HL-60 (cell line): Measurements from ENCODE around the gene USP5.
"Not testable (repeated sequence)": the region's sequence is repeated elsewhere in the genome, so short reads cannot be mapped to it uniquely, and the experiment has no call there.

ENCODE experiments used
- DNase-seq, 2 experiments: peaks; one replicate each; pipeline ENCODE4 v3.0.0-alpha.2; 2010 to 2020; ENCODE audit warnings: low read depth in 1 of 2, low spot score in 1 of 2
- H3K27ac ChIP-seq: fragments of 250-450 bp; sonication (Bioruptor Pico); replicated peaks from 2 replicates; pipeline ENCODE4 v1.5.1; 2020; ENCODE audit warnings: mild to moderate bottlenecking, moderate library complexity
- H3K27me3 ChIP-seq: fragments of 250-450 bp; sonication (Bioruptor Pico); 2 replicates; pipeline ENCODE4 v1.5.1; 2021; ENCODE audit warnings: mild to moderate bottlenecking, moderate library complexity; ENCODE audit not compliant: insufficient read depth, poor library complexity, severe bottlenecking
- H3K4me3 ChIP-seq: replicated peaks from 2 replicates; pipeline ENCODE4 v1.5.1; 2011; ENCODE audit warnings: mild to moderate bottlenecking, control low read depth, low read length; ENCODE audit not compliant: insufficient read depth
- GABPA ChIP-seq: IDR thresholded peaks from 2 replicates; pipeline ENCODE4 v1.6.1; 2012; ENCODE audit warnings: low read depth
- POLR2AphosphoS5 ChIP-seq: IDR thresholded peaks from 2 replicates; pipeline ENCODE4 v1.6.1; 2012; ENCODE audit warnings: low read depth
- SPI1 ChIP-seq: IDR thresholded peaks from 2 replicates; pipeline ENCODE4 v1.6.1; 2012; ENCODE audit warnings: low read depth, mild to moderate bottlenecking, borderline replicate concordance
- TF ChIP-seq, protein P1 (sequence below): IDR thresholded peaks from 2 replicates; pipeline ENCODE4 v1.6.1; 2012; ENCODE audit warnings: low read depth; ENCODE audit not compliant: insufficient replicate concordance
- TF ChIP-seq, protein P2 (sequence below): IDR thresholded peaks from one replicate; pipeline ENCODE4 v1.5.1; 2011; ENCODE audit warnings: low read length, control low read depth, inconsistent platforms; ENCODE audit not compliant: insufficient read depth

The USP5 gene

DNA sequence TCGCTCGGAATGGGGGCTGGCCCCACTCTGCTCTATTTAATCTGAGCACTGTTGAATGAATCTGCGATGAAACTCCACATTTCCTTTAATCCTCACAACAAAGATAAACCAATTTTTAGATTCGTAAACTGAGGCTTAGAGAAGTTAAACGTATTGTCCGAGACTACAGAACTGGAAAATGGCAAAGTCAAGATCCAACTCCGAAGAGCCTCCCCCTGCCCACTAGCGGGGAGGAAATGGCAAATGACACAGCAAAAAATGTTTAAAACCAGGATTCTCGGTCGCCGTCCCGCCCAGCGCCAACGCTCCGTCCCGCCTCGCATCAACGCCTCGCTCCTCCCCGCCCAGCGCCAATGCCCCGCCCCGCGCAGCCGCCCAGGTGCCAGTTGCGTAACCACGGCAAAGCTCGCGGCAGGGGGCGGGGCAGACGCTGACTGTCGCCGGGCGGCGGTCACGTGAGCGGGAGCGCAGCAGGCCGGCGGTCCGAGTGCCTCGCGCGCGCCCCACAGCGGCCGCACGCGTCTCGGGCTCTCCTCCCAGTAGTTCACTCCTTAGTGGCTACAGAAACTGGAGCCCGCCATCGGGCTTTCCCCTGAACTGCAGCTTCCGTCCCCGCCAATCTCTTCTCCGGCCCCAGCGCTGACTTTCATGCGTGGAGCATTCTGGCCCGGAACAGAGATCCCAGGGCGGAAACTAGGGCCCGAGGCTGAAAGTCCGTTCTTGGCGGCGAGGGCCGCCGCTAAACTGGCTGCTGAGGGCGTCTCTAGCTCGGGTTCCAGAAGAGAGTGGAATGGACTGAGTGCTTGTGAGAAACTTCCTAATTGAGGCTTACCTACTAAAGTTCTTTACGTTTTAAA lies 39.1 kb downstream of the USP5 start:
- peak overlapping the region; percentile 30 for H3K4me3 ChIP-seq
- peak overlapping the region; percentile 88 for H3K27ac ChIP-seq
- peak; percentile 93 to 98 for DNase-seq
- H3K27me3 ChIP-seq, result no peaks in the 10 kb centered on the region
- TF ChIP-seq GABPA (0 out of 2 replicates have a peak, but pooled peaks have one; percentile 6), POLR2AphosphoS5 (peak; percentile 49; the same call in 1 of the 2 replicates), SPI1 (peak; percentile 37; the same call in 1 of the 2 replicates)
- TF ChIP-seq, protein P1, sequence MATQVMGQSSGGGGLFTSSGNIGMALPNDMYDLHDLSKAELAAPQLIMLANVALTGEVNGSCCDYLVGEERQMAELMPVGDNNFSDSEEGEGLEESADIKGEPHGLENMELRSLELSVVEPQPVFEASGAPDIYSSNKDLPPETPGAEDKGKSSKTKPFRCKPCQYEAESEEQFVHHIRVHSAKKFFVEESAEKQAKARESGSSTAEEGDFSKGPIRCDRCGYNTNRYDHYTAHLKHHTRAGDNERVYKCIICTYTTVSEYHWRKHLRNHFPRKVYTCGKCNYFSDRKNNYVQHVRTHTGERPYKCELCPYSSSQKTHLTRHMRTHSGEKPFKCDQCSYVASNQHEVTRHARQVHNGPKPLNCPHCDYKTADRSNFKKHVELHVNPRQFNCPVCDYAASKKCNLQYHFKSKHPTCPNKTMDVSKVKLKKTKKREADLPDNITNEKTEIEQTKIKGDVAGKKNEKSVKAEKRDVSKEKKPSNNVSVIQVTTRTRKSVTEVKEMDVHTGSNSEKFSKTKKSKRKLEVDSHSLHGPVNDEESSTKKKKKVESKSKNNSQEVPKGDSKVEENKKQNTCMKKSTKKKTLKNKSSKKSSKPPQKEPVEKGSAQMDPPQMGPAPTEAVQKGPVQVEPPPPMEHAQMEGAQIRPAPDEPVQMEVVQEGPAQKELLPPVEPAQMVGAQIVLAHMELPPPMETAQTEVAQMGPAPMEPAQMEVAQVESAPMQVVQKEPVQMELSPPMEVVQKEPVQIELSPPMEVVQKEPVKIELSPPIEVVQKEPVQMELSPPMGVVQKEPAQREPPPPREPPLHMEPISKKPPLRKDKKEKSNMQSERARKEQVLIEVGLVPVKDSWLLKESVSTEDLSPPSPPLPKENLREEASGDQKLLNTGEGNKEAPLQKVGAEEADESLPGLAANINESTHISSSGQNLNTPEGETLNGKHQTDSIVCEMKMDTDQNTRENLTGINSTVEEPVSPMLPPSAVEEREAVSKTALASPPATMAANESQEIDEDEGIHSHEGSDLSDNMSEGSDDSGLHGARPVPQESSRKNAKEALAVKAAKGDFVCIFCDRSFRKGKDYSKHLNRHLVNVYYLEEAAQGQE, result peak; percentile 48
- TF ChIP-seq, protein P2, sequence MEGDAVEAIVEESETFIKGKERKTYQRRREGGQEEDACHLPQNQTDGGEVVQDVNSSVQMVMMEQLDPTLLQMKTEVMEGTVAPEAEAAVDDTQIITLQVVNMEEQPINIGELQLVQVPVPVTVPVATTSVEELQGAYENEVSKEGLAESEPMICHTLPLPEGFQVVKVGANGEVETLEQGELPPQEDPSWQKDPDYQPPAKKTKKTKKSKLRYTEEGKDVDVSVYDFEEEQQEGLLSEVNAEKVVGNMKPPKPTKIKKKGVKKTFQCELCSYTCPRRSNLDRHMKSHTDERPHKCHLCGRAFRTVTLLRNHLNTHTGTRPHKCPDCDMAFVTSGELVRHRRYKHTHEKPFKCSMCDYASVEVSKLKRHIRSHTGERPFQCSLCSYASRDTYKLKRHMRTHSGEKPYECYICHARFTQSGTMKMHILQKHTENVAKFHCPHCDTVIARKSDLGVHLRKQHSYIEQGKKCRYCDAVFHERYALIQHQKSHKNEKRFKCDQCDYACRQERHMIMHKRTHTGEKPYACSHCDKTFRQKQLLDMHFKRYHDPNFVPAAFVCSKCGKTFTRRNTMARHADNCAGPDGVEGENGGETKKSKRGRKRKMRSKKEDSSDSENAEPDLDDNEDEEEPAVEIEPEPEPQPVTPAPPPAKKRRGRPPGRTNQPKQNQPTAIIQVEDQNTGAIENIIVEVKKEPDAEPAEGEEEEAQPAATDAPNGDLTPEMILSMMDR, result peak; percentile 36

DNA sequence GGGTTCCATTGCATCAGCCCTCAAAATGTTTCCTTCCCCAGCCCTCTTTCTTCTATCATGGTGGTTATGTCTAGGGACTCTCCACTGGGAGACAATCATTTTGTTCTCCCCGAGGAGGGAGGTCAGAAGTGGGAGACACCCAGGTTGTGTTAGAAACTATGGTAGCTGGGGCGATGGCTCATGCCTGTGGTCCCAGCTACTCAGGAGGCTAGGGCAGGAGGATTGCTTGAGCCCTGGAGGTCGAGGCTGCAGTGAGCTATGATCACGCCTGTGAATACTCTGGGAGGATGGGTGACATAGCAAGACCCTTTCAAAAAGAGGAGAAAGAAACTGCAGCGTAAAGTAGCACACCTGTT lies 39.7 kb downstream of the USP5 start:
- no peaks in the 10 kb centered on the region for H3K27me3 ChIP-seq
- TF ChIP-seq SPI1, result no peak
- TF ChIP-seq, protein P2, result no peak
- TF ChIP-seq, protein P1, result no peak
- TF ChIP-seq POLR2AphosphoS5, result no peak
- TF ChIP-seq GABPA, result no peak
- DNase-seq, result no peak
- H3K4me3 ChIP-seq, result peak overlapping the region; percentile 30
- peak overlapping the region; percentile 88 for H3K27ac ChIP-seq

DNA sequence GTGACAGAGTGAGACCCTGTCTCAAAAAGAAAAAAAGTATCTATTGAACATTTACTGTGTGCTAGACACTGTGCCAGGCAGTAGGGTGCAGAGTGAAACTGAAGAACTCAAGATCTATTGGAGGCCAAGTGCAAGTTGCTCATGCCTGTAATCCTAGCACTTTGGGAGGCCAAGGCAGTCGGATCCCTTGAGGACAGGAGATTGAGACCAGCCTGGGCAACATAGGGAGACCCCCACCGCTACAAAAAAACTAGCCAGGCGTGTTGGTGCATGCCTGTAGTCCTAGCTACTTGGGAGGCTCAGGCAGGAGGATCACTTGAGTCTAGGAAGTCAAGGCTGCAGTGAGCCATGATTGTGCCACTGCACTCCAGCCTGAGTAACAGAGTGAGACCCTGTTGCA lies 40.7 kb downstream of the USP5 start:
- DNase-seq, H3K27me3 ChIP-seq, H3K4me3 ChIP-seq, H3K27ac ChIP-seq: not testable (repeated sequence)

DNA sequence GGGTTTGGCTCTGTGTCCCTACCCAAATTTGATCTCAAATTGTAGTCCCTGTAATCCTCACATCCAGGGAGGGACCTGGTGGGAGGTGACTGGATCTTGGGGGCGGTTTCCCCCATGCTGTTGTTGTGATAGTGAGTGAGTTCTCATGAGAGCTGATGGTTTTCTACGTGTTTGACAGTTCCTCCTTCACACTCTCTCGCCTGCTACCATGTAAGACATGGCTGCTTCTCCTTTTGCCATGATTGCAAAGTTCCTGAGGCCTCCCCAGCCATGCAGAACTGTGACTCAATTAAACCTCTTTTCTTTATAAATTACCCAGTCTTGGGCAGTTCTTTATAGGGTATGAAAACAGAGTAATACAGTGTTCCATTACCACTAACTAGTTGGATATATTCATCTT lies 42.4 kb downstream of the USP5 start:
- Histone ChIP-seq H3K4me3 (no peak overlapping the region), H3K27ac (peak overlapping the region; percentile 55), H3K27me3 (no peaks in the 10 kb centered on the region)
- TF ChIP-seq SPI1, result no peak; the same call in 1 of the 2 replicates
- TF ChIP-seq, protein P1, result no peak
- no peak for TF ChIP-seq GABPA
- no peak for TF ChIP-seq POLR2AphosphoS5
- TF ChIP-seq, protein P2, result no peak
- DNase-seq, result peak in 1 of 2 experiments; percentile 66
